Neuron (in vitro differentiated cells): Measurements from ENCODE around the gene TVP23B.
"Not testable (repeated sequence)": the region's sequence is repeated elsewhere in the genome, so short reads cannot be mapped to it uniquely, and the experiment has no call there.

ENCODE experiments used
- H2AFZ ChIP-seq: one replicate; pipeline ENCODE4 v1.6.1; 2013; ENCODE audit warnings: low read depth, mild to moderate bottlenecking, inconsistent platforms, low read length, moderate library complexity
- H3K27me3 ChIP-seq: one replicate; pipeline ENCODE4 v1.6.1; 2013; ENCODE audit warnings: low read length; ENCODE audit not compliant: insufficient read depth
- H3K36me3 ChIP-seq: one replicate; pipeline ENCODE4 v1.6.1; 2013; ENCODE audit warnings: low read length; ENCODE audit not compliant: insufficient read depth
- H3K4me1 ChIP-seq: one replicate; pipeline ENCODE4 v1.6.1; 2013; ENCODE audit warnings: low read length; ENCODE audit not compliant: insufficient read depth
- H3K4me3 ChIP-seq: 2 replicates; pipeline ENCODE4 v1.5.1; 2013; ENCODE audit warnings: mild to moderate bottlenecking, low read length, moderate library complexity
- H3K9me3 ChIP-seq: one replicate; pipeline ENCODE4 v1.6.1; 2013; ENCODE audit warnings: low read length

The TVP23B gene

GRCh38 chr17:18780991-18781718 lies at the start of gene TVP23B:
Gene TVP23B (plus strand): TSS chr17:18781183. CDS start chr17:18781294, 111 bp downstream.
- peak within 1 kb of the TSS; percentile 55 for H3K4me3 ChIP-seq
- H3K9me3 ChIP-seq, H2AFZ ChIP-seq, H3K36me3 ChIP-seq, H3K4me1 ChIP-seq, H3K27me3 ChIP-seq: not testable (repeated sequence)

- not testable (repeated sequence) for H3K4me1 ChIP-seq, H3K4me3 ChIP-seq, H3K9me3 ChIP-seq, H3K27me3 ChIP-seq, H2AFZ ChIP-seq, H3K36me3 ChIP-seq
These were observed 48.5 kb upstream of the TVP23B start for GRCh38 chr17:18732438-18732837.

GRCh38 chr17:18733350-18733749 lies 47.6 kb upstream of the TVP23B start:
- not testable (repeated sequence) for H3K27me3 ChIP-seq, H3K36me3 ChIP-seq, H2AFZ ChIP-seq, H3K4me1 ChIP-seq, H3K9me3 ChIP-seq, H3K4me3 ChIP-seq

GRCh38 chr17:18739616-18740391 lies 41.2 kb upstream of the TVP23B start:
- not testable (repeated sequence) for H2AFZ ChIP-seq, H3K4me3 ChIP-seq, H3K27me3 ChIP-seq, H3K36me3 ChIP-seq, H3K4me1 ChIP-seq, H3K9me3 ChIP-seq

GRCh38 chr17:18741228-18741627 lies 39.8 kb upstream of the TVP23B start:
- not testable (repeated sequence) for H3K4me3 ChIP-seq, H2AFZ ChIP-seq

GRCh38 chr17:18743699-18744421 lies 37.1 kb upstream of the TVP23B start, which contains the start of gene FBXW10:
Gene FBXW10 (plus strand): TSS chr17:18744054. CDS start chr17:18744245, 191 bp downstream.
- H3K27me3 ChIP-seq, H3K9me3 ChIP-seq, H3K36me3 ChIP-seq, H3K4me3 ChIP-seq, H2AFZ ChIP-seq, H3K4me1 ChIP-seq: not testable (repeated sequence)

More at GRCh38 chr17:18741228-18741627, 39.8 kb upstream of the TVP23B start:
- H3K36me3 ChIP-seq, H3K9me3 ChIP-seq, H3K4me1 ChIP-seq, H3K27me3 ChIP-seq: not testable (repeated sequence)

GRCh38 chr17:18744726-18745125 lies 36.3 kb upstream of the TVP23B start:
- not testable (repeated sequence) for H3K36me3 ChIP-seq, H2AFZ ChIP-seq, H3K4me3 ChIP-seq, H3K27me3 ChIP-seq, H3K4me1 ChIP-seq, H3K9me3 ChIP-seq

GRCh38 chr17:18746551-18746950 lies 34.4 kb upstream of the TVP23B start:
- H3K27me3 ChIP-seq, H3K4me3 ChIP-seq, H3K9me3 ChIP-seq, H2AFZ ChIP-seq, H3K36me3 ChIP-seq, H3K4me1 ChIP-seq: not testable (repeated sequence)

GRCh38 chr17:18747501-18747900 lies 33.5 kb upstream of the TVP23B start:
- H3K27me3 ChIP-seq, H3K4me1 ChIP-seq, H2AFZ ChIP-seq, H3K4me3 ChIP-seq, H3K9me3 ChIP-seq, H3K36me3 ChIP-seq: not testable (repeated sequence)

- not testable (repeated sequence) for H3K36me3 ChIP-seq, H3K4me3 ChIP-seq, H3K4me1 ChIP-seq, H2AFZ ChIP-seq, H3K9me3 ChIP-seq, H3K27me3 ChIP-seq
These were observed 30.7 kb upstream of the TVP23B start for GRCh38 chr17:18750242-18750641.

GRCh38 chr17:18753829-18754409 lies 27.1 kb upstream of the TVP23B start:
- not testable (repeated sequence) for H3K27me3 ChIP-seq, H3K36me3 ChIP-seq, H2AFZ ChIP-seq, H3K9me3 ChIP-seq, H3K4me1 ChIP-seq, H3K4me3 ChIP-seq

- H3K36me3 ChIP-seq, H2AFZ ChIP-seq, H3K27me3 ChIP-seq, H3K4me3 ChIP-seq, H3K4me1 ChIP-seq, H3K9me3 ChIP-seq: not testable (repeated sequence)
These were observed 25.0 kb upstream of the TVP23B start for GRCh38 chr17:18755969-18756368.

- not testable (repeated sequence) for H3K36me3 ChIP-seq, H3K4me1 ChIP-seq, H3K9me3 ChIP-seq, H3K4me3 ChIP-seq, H3K27me3 ChIP-seq, H2AFZ ChIP-seq
These were observed 23.5 kb upstream of the TVP23B start for GRCh38 chr17:18757368-18758044.
